KOPT-K1 (cell line): ENCODE measurements around the gene PTGER3.

ENCODE experiments used
- H3K27ac ChIP-seq: fragments of 200-600 bp; sonication (generic); 2 replicates; pipeline ENCODE4 v1.5.1; 2016; ENCODE audit warnings: antibody characterized with exemption, mild to moderate bottlenecking, low read depth, low read length; ENCODE audit not compliant: poor library complexity, severe bottlenecking
- H3K36me3 ChIP-seq: fragments of 200-600 bp; sonication (generic); 2 replicates; pipeline ENCODE4 v1.5.1; 2017; ENCODE audit warnings: antibody characterized with exemption, mild to moderate bottlenecking, low read length, moderate library complexity; ENCODE audit not compliant: insufficient read depth
- H3K9me3 ChIP-seq: fragments of 200-600 bp; sonication (generic); 2 replicates; pipeline ENCODE4 v1.5.1; 2017; ENCODE audit warnings: antibody characterized with exemption, low read length, mild to moderate bottlenecking; ENCODE audit not compliant: insufficient read depth, poor library complexity, severe bottlenecking

The PTGER3 gene

GRCh38 chr1:71037829-71038620 is 9.6 kb downstream of the PTGER3 start:
- Histone ChIP-seq H3K36me3 (no peaks in the 10 kb centered on the region), H3K27ac (no peak overlapping the region), H3K9me3 (no peaks in the 10 kb centered on the region)

- Histone ChIP-seq H3K36me3 (no peaks in the 10 kb centered on the region), H3K27ac (no peak overlapping the region), H3K9me3 (no peaks in the 10 kb centered on the region)
These were observed 10.6 kb downstream of the PTGER3 start for GRCh38 chr1:71037066-71037465.

DNA sequence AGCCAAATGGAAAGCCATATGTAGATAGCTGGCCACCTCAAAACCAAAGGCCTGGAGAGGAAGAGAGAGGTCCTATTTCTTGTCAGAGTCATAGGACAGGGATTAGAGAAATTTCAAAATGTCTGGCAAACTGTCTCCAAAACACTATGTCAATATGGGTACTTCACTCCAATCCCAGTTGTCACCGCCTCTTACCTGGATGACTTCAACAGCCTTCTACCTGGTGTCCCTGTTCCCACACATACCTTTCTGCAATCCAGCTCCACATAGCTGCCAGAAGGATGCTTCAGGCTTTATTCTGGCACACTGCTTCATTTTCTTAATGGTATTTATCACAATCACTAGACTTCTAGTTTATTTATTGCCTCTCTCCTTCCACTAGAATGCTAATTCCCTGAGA is 14.5 kb downstream of the PTGER3 start:
- Histone ChIP-seq H3K36me3 (no peaks in the 10 kb centered on the region), H3K27ac (no peak overlapping the region), H3K9me3 (no peaks in the 10 kb centered on the region)

DNA sequence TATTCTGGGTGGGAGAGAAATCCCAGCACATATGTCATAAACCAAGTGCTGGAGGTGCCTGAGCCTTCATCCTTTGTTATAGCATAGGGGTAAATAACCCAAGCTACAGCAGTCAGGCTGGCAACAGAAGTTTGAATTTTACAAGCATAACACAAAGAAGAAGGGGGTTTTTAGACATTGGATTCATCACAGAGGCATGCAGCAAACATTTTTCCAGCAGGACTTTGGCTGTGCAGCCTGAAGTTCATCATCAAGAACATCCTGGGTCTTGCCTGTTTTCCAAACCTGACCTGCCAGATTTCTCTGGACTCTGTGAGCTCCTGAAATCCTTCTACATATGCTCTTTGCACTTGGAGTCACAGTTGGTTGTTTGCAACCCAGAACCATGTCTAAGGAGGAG is 16.2 kb downstream of the PTGER3 start:
- H3K36me3 ChIP-seq: no peaks in the 10 kb centered on the region
- H3K27ac ChIP-seq: no peak overlapping the region
- H3K9me3 ChIP-seq: no peaks in the 10 kb centered on the region

DNA sequence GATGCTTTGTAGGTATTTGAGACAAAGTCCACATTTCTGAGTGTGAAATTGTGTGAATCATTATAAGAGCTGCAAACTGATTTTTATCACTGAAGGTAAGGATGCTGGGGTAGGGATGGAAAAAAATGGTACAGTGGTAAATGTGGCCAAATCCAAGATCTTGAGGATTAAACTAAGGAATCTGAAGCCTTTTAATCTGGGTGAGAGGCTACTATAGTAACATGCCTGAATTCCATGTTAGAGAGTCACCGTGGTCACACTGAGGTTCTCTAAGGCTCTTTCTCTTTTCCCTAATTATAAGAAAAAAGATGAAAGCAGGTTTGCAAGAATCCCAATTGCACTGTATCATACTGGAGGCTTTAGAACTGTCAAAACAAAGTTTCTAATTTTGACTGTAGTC is 17.6 kb downstream of the PTGER3 start:
- no peak overlapping the region for H3K27ac ChIP-seq
- no peaks in the 10 kb centered on the region for H3K9me3 ChIP-seq

GRCh38 chr1:71028981-71029380 is 18.6 kb downstream of the PTGER3 start:
- H3K36me3 ChIP-seq: no peaks in the 10 kb centered on the region
- H3K27ac ChIP-seq: no peak overlapping the region
- no peaks in the 10 kb centered on the region for H3K9me3 ChIP-seq

More for the DNA sequence above, 17.6 kb downstream of the PTGER3 start:
- no peaks in the 10 kb centered on the region for H3K36me3 ChIP-seq

DNA sequence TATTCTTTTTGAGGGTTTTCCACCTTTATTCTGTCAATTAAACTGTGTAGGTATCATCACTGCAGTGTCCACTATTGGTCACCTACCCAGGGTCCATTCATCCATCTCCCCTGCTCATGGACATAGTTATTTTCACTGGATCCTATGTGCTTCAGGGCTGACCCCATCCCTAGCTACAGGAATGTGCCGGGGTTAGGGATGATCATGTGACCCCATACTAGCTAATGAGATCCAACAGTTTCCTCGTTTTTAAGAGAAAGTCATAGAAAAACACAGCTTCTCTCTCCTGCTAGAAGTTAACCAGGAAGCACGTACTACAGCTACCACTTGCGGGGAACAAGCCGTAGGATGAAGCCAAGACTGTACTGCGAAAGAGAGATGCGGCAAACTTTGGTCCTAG is 19.6 kb downstream of the PTGER3 start:
- H3K9me3 ChIP-seq: no peaks in the 10 kb centered on the region
- no peaks in the 10 kb centered on the region for H3K36me3 ChIP-seq
- H3K27ac ChIP-seq: no peak overlapping the region

GRCh38 chr1:71026093-71026492 is 21.5 kb downstream of the PTGER3 start:
- Histone ChIP-seq H3K36me3 (no peaks in the 10 kb centered on the region), H3K9me3 (no peaks in the 10 kb centered on the region), H3K27ac (no peak overlapping the region)

- Histone ChIP-seq H3K36me3 (no peaks in the 10 kb centered on the region), H3K9me3 (no peaks in the 10 kb centered on the region), H3K27ac (no peak overlapping the region)
These were observed 24.1 kb downstream of the PTGER3 start for GRCh38 chr1:71023515-71023914.

GRCh38 chr1:71019233-71019969 is 28.2 kb downstream of the PTGER3 start:
- no peak overlapping the region for H3K27ac ChIP-seq
- H3K36me3 ChIP-seq: no peaks in the 10 kb centered on the region
- H3K9me3 ChIP-seq: no peaks in the 10 kb centered on the region

GRCh38 chr1:71018791-71019190 is 28.8 kb downstream of the PTGER3 start:
- Histone ChIP-seq H3K36me3 (no peaks in the 10 kb centered on the region), H3K27ac (no peak overlapping the region)

DNA sequence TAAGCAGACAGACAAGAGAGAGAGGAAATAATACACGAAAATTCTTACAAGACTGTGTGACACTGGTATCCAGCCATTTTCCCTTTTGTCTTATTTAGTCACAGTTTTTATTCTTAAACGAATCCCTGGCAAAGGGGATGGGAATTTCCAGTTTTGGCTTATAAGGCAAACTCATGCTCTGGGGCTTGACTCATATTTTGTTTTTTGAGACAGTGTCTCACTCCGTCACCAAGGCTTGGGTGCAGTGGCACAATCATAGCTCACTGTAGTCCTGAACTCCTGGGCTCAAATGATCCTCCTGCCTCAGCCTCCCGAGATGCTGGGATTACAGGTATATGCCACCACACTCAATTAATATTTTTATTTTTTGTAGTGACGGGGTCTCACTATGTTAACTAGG is 31.9 kb downstream of the PTGER3 start:
- Histone ChIP-seq H3K27ac (no peak overlapping the region), H3K9me3 (no peaks in the 10 kb centered on the region), H3K36me3 (no peaks in the 10 kb centered on the region)

More at GRCh38 chr1:71018791-71019190, 28.8 kb downstream of the PTGER3 start:
- no peaks in the 10 kb centered on the region for H3K9me3 ChIP-seq

- Histone ChIP-seq H3K9me3 (no peaks in the 10 kb centered on the region), H3K36me3 (no peaks in the 10 kb centered on the region), H3K27ac (no peak overlapping the region)
These were observed 33.4 kb downstream of the PTGER3 start for GRCh38 chr1:71014178-71014579.

- Histone ChIP-seq H3K9me3 (no peaks in the 10 kb centered on the region), H3K27ac (no peak overlapping the region), H3K36me3 (no peaks in the 10 kb centered on the region)
These were observed 44.7 kb downstream of the PTGER3 start for GRCh38 chr1:71002709-71003475.

GRCh38 chr1:71001624-71002023 is 46.0 kb downstream of the PTGER3 start:
- no peaks in the 10 kb centered on the region for H3K9me3 ChIP-seq
- H3K27ac ChIP-seq: no peak overlapping the region
- H3K36me3 ChIP-seq: no peaks in the 10 kb centered on the region
